HepG2 (cell line): ENCODE data around the gene CHCHD3. TPM values are rescaled to one million over a fixed set of nuclear protein-coding genes. Genes with fewer than 3 reads are reported as not detected.
A peak's percentile ranks its signal among the peaks of the same experiment; 100 is the strongest.

Experiments used
- ARNTL ChIP-seq: sonication (generic); formaldehyde crosslinking; IDR thresholded peaks from 2 replicates; pipeline ENCODE4 v1.4.0; 2020; ENCODE audit warnings: mild to moderate bottlenecking, missing genetic modification reagents
- CREB1 ChIP-seq, 2 experiments: fragments of 450-650 bp in 1 of 2; IDR thresholded peaks; 2 replicates each; pipeline ENCODE4 v1.6.1; 2016 to 2017; ENCODE audit warnings: control low read depth in 1 of 2, mild to moderate bottlenecking in 1 of 2, missing compliant biosample characterization in 1 of 2, missing genetic modification characterization in 1 of 2
- DMAP1 ChIP-seq: IDR thresholded peaks from 2 replicates; pipeline ENCODE4 v1.6.1; 2016
- HNF4A ChIP-seq: sonication (generic); formaldehyde crosslinking; IDR thresholded peaks from 2 replicates; pipeline ENCODE4 v1.4.0; 2020; ENCODE audit warnings: missing genetic modification reagents
- MAF1 ChIP-seq: sonication (generic); formaldehyde crosslinking; IDR thresholded peaks from 2 replicates; pipeline ENCODE4 v1.5.0; 2020; ENCODE audit warnings: missing genetic modification reagents, borderline replicate concordance
- POGZ ChIP-seq: sonication (generic); formaldehyde crosslinking; IDR thresholded peaks from 2 replicates; pipeline ENCODE4 v1.4.0; 2020; ENCODE audit warnings: mild to moderate bottlenecking, missing genetic modification reagents
- SATB2 ChIP-seq: sonication (generic); formaldehyde crosslinking; IDR thresholded peaks from 2 replicates; pipeline ENCODE4 v1.5.0; 2020; ENCODE audit warnings: missing genetic modification reagents
- SYNCRIP ChIP-seq: fragments of 200-400 bp; formaldehyde crosslinking; IDR thresholded peaks from 2 replicates; pipeline ENCODE4 v1.6.1; 2018; ENCODE audit warnings: mild to moderate bottlenecking, low read depth, low read length; ENCODE audit not compliant: insufficient read depth
- TBX2 ChIP-seq: sonication (generic); formaldehyde crosslinking; IDR thresholded peaks from 2 replicates; pipeline ENCODE4 v1.5.0; 2020; ENCODE audit warnings: missing genetic modification reagents, mild to moderate bottlenecking, borderline replicate concordance
- THAP8 ChIP-seq: sonication (generic); formaldehyde crosslinking; IDR thresholded peaks from 2 replicates; pipeline ENCODE4 v1.5.1; 2020; ENCODE audit warnings: missing genetic modification reagents, mild to moderate bottlenecking, borderline replicate concordance
- USF2 ChIP-seq, 2 experiments: sonication (generic) in 1 of 2; formaldehyde crosslinking in 1 of 2; IDR thresholded peaks; 2 replicates each; pipeline versions ENCODE4 v1.5.1 to v1.6.1; 2011 to 2020; ENCODE audit warnings: borderline replicate concordance in 1 of 2, low read depth in 1 of 2, low read length in 1 of 2, mild to moderate bottlenecking in 1 of 2, missing genetic modification reagents in 1 of 2, moderate library complexity in 1 of 2
- YEATS4 ChIP-seq: sonication (generic); formaldehyde crosslinking; IDR thresholded peaks from 2 replicates; pipeline ENCODE4 v1.4.0; 2020; ENCODE audit warnings: missing genetic modification reagents, borderline replicate concordance
- ZNF441 ChIP-seq: sonication (generic); formaldehyde crosslinking; IDR thresholded peaks from 2 replicates; pipeline ENCODE4 v1.7.0; 2021; ENCODE audit warnings: missing genetic modification reagents, borderline replicate concordance
- ZNF749 ChIP-seq: sonication (generic); formaldehyde crosslinking; IDR thresholded peaks from 2 replicates; pipeline ENCODE4 v1.8.0; 2022; ENCODE audit warnings: mild to moderate bottlenecking, missing genetic modification reagents, moderate library complexity, borderline replicate concordance
- ZNF83 ChIP-seq: sonication (generic); formaldehyde crosslinking; IDR thresholded peaks from 2 replicates; pipeline ENCODE4 v1.4.0; 2020; ENCODE audit warnings: missing genetic modification reagents, mild to moderate bottlenecking, borderline replicate concordance
- ZSCAN9 ChIP-seq: IDR thresholded peaks from 2 replicates; pipeline ENCODE4 v1.6.1; 2016; ENCODE audit warnings: borderline replicate concordance
- polyA plus RNA-seq, 8 experiments: library from polyadenylated mRNA; depleted of rRNA in 3 of 8; stranded (reverse) in 7 of 8; unstranded in 1 of 8; fragments of >200 nt; fragmentation: Illumina TruSeq in 4 of 8; extraction: Trizol in 4 of 8; gene quantifications; 2 replicates each; pipeline versions ENCODE4 v1.2.1 to v1.2.3, GENCODE V29; 2011 to 2016; ENCODE audit warnings: low read depth in 4 of 8, missing spikeins in 1 of 8, mixed read lengths in 1 of 8; ENCODE audit not compliant: insufficient read depth in 1 of 8
- total RNA-seq, 5 experiments: library from RNA; depleted of rRNA; stranded (reverse); fragments of >200 nt; fragmentation: Illumina TruSeq; extraction: Trizol; gene quantifications; 2 replicates each; pipeline ENCODE4 v1.2.3, GENCODE V29; 2016; ENCODE audit warnings: low read depth in 1 of 5
- TF ChIP-seq, protein P1 (sequence below): sonication (generic); formaldehyde crosslinking; IDR thresholded peaks from 2 replicates; pipeline ENCODE4 v1.4.0; 2020; ENCODE audit warnings: missing genetic modification reagents
- TF ChIP-seq, protein P2 (sequence below): sonication (generic); formaldehyde crosslinking; IDR thresholded peaks from 2 replicates; pipeline ENCODE4 v1.5.1; 2020; ENCODE audit warnings: missing genetic modification reagents, mild to moderate bottlenecking, borderline replicate concordance

The CHCHD3 gene
- total and polyA plus RNA-seq, 2 of the 13 experiments (the other 11 are each of a cell fraction or from before 2014, with no cell fraction given): 32.7 to 86.8 TPM

DNA sequence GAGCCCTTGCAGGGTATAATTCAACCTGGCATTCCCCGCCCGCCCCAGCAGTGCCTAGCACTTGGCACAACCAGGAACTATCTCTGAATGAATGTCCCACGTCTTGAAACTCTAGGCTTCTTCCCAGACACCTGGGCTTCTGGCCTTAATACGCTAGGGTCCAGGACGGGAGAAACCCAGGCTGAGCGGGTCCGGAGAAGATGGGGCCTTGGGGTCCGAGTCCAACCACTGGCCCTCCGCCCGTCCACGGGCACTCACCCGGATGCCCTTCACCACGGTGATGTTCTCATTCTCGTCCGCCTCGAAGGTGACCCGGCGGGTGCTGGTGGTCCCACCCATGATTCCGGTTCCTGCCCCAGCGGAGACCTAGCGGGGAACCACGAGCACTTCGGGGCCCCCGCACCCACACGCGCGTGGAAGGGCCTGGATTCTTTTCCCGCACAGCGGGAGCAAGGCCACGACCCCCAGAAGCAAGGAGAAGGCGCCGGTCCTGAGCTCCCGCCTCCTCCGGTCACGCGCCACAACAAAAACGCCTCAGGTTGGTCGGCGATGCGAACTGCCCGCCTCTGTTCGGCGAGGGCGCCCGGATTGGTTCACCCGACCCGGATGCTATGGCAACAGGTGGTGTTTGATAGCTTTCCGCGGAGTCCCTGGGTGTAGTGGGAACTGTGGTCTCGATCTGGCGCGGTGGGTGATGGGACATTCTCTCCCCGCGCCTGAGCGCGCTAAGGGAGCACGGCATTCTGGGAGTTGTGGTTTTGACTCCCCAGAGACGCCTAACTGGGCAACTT, at the start of gene CHCHD3 (continued):
- TF ChIP-seq, protein P1, sequence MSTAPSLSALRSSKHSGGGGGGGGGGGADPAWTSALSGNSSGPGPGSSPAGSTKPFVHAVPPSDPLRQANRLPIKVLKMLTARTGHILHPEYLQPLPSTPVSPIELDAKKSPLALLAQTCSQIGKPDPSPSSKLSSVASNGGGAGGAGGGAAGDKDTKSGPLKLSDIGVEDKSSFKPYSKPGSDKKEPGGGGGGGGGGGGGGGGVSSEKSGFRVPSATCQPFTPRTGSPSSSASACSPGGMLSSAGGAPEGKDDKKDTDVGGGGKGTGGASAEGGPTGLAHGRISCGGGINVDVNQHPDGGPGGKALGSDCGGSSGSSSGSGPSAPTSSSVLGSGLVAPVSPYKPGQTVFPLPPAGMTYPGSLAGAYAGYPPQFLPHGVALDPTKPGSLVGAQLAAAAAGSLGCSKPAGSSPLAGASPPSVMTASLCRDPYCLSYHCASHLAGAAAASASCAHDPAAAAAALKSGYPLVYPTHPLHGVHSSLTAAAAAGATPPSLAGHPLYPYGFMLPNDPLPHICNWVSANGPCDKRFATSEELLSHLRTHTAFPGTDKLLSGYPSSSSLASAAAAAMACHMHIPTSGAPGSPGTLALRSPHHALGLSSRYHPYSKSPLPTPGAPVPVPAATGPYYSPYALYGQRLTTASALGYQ (CRISPR knock-in tag): no peak
- TF ChIP-seq, protein P2, sequence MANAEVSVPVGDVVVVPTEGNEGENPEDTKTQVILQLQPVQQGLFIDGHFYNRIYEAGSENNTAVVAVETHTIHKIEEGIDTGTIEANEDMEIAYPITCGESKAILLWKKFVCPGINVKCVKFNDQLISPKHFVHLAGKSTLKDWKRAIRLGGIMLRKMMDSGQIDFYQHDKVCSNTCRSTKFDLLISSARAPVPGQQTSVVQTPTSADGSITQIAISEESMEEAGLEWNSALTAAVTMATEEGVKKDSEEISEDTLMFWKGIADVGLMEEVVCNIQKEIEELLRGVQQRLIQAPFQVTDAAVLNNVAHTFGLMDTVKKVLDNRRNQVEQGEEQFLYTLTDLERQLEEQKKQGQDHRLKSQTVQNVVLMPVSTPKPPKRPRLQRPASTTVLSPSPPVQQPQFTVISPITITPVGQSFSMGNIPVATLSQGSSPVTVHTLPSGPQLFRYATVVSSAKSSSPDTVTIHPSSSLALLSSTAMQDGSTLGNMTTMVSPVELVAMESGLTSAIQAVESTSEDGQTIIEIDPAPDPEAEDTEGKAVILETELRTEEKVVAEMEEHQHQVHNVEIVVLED: peak; percentile 90
- no peak for TF ChIP-seq ARNTL
- TF ChIP-seq SYNCRIP: no peak
- TF ChIP-seq TBX2 (CRISPR knock-in tag): peak; percentile 26; the same call in 1 of the 2 replicates
- TF ChIP-seq ZNF441 (CRISPR knock-in tag): peak; percentile 63; the same call in 1 of the 2 replicates
- TF ChIP-seq CREB1 (IDR thresholded peaks at IDR 0.05): peak; percentile 56; the same call in 1 of the 2 replicates
- peak; percentile 84 for TF ChIP-seq CREB1 (CRISPR knock-in tag; IDR thresholded peaks at IDR 0.05)
- peak; percentile 80 for TF ChIP-seq DMAP1 (CRISPR knock-in tag)
- peak; percentile 53; the same call in 1 of the 2 replicates for TF ChIP-seq USF2 (IDR thresholded peaks at IDR 0.05; ENCODE audit: low read depth, low read length)
- TF ChIP-seq USF2 (CRISPR knock-in tag; IDR thresholded peaks at IDR 0.05; ENCODE audit: borderline replicate concordance): peak; percentile 95; the same call in 1 of the 2 replicates
- no peak for TF ChIP-seq ZNF749 (CRISPR knock-in tag)
- TF ChIP-seq HNF4A (CRISPR knock-in tag): no peak
- peak; percentile 39; the same call in 1 of the 2 replicates for TF ChIP-seq ZNF83 (CRISPR knock-in tag)
- TF ChIP-seq YEATS4 (CRISPR knock-in tag): peak; percentile 78; the same call in 1 of the 2 replicates
- TF ChIP-seq ZSCAN9 (CRISPR knock-in tag): peak; percentile 46; the same call in 1 of the 2 replicates
- no peak for TF ChIP-seq THAP8 (CRISPR knock-in tag)
- peak; percentile 98 for TF ChIP-seq POGZ
- no peak for TF ChIP-seq SATB2
- no peak for TF ChIP-seq MAF1
